Inflammatory macrophage treated with lipopolysaccharide for 1 hour (primary cell): ENCODE results near the gene RPA3.

ENCODE experiments used
- DNase-seq, 2 donors: peaks; one replicate each; pipeline ENCODE4 v3.0.0-alpha.2; 2020 to 2022

Gene RPA3

DNA sequence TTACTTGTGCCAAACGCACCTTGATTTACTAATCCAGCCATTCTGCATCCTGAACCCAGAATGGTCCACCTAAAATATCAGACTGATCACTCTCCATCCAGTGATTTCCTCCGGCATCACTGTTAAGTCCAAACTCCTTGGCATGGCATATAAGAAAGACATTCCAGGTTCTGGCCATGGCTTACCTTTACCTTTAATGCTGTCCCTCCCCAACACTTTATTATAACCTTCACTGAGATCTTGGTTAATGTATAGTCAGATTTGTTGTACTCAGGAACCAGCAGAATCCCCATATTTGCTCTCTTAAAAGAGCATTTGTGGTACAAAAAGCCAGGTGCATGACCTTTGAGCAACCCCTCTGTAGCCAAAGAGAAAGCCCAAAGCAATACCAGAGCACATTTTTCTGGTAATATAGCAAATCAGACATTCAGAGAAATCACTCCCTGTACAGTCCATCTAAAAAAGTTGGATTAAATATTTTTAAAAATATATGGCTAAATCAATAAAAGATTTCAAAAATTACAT lies 67.7 kb downstream of the RPA3 start:
- DNase-seq: no peak

DNA sequence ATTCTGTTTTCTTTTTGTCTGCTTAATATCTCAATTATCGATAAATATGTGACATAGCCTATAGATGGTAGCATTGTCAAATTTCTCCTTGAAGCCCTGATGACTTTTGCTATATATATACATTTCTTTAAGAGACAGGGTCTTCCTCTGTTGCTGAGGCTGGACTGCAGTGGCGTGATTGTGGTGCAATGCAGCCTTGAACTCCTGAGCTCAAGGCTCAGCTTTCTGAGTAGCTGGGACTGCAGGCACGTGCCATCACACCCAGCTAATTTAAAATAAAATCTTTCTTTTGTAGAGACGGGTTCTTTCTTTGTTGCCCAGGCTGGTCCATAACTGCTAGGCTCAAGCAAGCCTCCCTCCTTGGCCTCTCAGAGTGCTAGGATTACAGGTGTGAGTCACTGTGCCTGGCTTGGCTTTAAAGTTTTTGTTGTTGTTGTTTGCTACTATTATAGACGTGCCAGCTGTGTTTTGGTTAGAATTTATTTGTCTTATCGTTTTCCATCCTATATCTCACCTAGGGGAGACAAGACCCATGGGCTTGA lies 70.8 kb downstream of the RPA3 start:
- no peak for DNase-seq

DNA sequence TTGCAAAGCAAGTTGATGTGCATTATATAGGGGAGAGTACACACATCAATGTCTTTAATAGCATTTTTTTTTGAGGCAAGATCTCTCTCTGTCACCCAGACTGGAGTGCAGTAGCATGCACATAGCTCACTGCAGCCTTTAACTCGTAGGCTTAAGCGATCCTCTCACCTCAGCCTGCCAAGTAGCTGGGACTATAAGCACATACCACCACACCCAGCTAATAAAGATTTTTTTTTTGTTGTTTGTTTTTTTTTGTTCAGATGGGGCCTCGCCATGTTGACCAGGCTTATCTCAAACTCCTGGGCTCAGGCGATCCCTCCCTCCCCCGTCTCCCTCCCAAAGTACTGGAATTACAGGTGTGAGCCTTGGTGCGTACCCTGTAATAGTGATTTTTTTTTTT lies 76.3 kb downstream of the RPA3 start:
- DNase-seq: no peak

DNA sequence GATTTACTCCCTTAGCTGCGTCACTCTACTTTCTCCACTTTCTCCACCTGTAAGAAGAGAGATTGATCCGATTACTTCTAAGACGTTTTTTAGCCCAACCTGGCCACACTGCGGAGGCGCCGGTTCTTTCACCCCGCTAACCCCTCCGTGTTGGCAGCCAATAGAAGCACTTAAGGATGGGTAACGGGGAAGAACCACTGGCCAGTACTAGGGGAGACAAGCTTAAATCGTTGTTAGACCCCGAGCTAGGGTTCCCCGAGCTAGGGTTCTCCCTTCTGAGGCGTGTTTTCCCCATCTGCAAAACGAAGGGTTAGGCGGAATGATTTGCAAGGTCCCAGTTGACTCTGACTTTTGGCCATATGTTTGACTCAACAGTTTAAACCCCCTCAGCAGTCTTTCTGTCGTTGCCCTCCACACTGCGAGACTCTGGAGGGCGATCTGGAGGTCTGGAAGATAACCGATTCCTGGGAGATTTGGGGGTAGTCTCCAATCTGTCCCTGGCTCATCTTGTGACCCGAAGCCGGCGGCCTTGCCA lies 77.2 kb downstream of the RPA3 start:
- no peak for DNase-seq

DNA sequence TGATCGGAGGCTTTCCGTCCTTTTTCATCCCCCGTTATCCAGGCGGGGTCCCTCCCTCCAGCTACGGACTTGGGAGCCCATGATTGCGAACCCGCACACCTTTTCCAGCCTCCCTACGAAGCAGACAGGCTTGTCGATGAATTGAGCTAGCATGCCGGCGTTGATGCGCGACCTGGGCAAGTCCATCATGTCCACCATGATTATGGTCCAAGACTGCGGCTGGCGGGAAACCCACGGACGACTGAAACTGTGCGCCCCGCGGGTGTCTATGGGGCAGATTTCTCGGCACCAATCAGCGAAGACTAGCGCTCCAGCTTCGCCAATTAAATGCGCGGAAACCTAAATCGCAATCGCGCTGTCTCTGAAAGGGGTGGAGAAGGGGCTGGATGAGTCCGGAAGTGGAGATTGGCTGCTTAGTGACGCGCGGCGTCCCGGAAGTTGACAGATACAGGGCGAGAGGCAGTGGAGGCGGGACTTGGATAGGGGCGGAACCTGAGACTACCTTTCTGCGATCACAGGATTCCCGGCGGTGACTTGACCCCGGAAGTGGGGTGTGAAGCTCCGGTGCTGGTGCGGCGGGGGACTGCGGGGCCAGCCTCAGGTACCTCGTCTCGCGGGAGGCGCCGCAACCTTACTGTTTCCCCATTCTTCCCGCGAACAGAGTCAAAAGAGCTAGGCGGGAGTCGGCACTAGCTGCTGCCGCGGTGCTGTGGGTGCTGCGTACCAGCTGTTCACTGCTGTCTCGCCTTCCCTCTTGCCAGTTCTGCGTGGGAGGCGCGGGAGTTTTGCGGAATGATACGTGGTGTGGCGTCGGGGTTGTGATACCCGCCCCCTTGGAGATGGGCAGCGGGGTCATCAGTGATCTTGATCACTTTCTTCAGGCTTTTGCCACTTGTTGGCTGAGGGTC lies 77.9 kb downstream of the RPA3 start, which contains the start of gene UMAD1:
Gene UMAD1, plus strand, starts transcription at position 532 of the 908 bp plus-strand sequence. CDS start 32,620 bp downstream, outside the sequence.
- peak; percentile 98 to 99 for DNase-seq

DNA sequence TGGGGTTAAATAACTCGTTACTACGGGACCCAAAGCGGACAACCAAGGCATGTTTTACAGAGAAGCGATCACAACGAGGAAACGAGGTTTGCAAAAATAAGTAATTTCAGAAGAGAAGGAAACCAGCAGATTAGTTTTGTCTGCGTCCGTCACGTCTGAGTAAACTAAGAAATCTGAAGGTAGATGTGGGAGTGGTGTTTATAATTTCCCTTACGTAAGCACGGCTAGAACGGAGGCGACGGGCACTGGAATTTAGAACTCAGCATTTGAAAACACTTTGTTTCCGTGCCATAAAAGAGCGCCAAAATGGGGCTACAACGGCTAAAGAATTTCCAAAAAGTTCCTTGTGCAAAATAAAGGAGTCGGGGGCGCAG lies 78.6 kb downstream of the RPA3 start:
- DNase-seq: no peak

DNA sequence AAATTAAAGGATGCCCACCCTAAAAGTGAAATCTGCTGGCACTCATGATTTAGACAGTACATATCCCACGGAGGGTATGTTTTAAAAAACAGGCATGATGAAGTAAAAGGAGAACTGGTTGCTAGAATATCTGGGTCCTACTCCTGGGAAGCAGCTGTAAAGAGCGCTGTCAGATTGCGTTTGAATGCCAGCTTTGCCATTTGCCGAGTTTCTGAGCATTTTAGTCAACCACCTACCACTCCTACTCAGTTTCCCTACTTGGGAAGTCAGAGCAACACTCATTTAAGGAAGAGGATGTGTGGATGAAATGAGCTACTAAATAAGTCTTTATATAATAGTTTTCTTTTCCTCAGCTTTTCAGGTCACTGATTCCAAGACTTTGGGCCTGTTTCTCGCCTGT lies 79.0 kb downstream of the RPA3 start:
- no peak for DNase-seq

DNA sequence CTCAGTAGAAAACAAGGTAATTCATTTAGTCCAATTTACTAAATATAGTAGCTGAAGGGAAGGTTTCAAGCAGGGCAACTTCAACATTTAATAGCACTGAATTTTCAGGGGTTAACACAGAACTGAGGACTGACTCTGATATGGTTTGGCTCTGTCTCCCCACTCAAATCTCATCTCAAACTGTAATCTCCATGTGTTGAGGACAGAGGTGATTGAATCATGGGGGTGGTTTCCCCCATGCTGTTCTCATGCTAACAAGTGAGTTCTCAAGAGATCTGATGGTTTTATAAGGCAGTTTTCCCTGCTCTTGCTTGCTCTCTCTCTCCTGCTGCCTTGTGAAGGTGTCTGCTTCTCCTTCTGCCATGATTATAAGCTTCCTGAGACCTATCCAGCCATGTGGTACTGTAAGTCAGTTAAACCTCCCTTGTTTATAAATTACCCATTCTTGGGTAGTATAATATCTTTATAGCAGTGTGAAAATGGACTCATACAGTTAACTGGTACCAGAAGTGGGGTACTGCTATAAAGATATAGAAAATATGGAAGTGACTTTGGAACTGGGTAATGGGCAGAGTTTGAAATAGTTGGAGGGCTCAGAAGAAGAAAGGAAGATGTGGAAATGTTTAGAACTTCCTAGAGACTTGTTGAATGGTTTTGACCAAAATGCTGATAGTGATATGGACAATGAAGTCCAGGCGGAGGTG lies 87.6 kb downstream of the RPA3 start:
- no peak for DNase-seq

DNA sequence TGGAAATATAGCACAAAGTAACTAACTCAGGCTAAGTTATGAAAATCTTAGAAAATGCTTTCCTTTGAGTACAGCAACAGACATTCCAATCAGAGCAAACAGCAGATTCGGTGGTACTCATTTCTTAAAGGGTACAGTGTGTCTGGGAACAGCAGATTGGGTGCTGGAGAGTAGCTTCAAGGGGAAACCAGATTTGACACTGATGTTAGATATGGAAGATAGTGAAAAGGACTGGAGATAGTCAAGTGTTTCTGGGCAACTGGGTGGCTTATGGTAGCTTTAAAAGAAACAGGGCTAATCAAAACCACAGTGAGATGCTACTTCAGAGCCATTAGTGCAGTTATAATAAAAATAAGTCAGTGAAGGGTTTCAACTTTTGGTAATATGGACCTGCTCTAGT lies 89.9 kb downstream of the RPA3 start:
- DNase-seq: no peak

DNA sequence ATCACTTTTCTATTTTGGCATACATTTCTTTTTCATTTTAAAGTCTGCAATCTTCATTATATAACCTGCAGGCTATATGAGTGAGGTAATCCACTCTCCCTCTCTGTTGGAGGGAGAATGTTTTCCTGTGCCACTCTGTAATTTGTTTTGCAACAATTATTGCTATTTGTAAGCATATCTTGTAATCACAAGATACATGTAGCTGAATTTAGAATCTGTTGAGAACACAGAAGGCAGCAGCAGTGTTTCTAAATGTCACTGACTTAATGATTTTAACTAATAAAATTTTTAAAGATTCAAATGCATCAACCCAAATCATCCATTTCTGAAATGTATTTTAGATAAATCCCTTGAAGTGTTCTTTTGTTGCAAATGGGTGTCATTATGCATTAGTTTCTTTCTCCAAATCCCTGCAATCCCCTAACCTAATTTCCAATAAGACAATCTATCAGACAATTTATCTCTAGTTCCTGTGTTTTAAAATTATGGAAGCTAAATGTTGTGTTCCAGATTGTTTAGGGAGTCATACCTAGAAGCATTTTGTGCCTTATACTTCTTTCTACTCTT lies 97.7 kb downstream of the RPA3 start:
- no peak for DNase-seq

DNA sequence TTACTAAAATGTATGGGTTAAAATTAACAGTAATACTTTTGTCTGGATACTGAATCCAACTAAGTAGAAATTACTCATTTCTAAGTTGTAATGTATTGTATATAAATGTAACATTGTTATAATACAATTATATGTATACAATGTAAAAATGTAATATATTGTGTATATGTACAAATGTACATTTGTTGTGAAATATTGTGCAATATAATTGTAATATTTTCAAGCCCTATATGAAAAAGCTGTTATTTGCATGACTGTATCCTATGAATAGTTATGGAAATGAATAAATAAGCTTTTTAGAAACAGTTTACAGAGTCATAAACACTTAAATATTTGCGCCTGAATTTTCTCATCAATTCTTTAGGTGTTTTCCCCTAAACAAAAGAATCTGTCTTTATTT lies 98.2 kb downstream of the RPA3 start:
- DNase-seq: peak in 1 of 2 donors; percentile 4

DNA sequence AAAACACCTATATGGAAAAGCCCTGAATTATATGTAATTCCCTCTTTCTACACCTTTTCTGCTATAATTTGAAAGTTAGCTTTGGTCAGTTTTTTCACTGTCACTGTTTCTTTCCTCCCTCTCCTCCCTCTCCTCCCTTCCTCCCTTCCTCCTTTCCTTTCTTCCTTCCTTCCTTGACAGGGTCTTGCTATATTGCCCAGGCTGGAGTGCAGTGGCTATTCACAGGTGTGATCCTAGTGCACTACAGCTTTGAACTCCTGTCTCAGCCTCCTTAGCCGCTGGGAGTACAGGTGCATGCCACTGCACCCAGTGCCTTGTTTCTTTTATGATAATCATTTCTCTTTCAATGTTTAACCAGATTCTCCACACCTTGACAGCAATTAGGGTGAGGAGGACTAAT lies 100.0 kb downstream of the RPA3 start:
- DNase-seq: no peak

DNA sequence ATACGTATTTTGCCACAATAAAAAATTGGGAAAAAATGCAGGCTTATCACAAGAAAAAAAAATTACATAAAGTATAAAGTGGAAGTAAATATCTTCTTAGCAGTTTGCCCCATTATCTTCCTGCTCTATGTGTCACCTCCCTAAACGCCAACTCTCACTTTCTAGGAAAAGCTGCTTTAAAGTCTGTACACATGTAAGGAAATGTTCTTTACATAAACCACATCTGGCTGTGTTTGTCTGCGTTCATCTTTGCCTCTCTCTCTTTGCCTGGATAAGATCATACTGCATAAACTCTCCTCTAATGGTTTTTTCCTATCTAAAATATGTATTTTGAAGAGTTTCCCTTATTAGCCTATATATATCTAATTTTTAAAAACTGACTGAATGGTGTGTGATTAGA lies 100.9 kb downstream of the RPA3 start:
- DNase-seq: no peak

DNA sequence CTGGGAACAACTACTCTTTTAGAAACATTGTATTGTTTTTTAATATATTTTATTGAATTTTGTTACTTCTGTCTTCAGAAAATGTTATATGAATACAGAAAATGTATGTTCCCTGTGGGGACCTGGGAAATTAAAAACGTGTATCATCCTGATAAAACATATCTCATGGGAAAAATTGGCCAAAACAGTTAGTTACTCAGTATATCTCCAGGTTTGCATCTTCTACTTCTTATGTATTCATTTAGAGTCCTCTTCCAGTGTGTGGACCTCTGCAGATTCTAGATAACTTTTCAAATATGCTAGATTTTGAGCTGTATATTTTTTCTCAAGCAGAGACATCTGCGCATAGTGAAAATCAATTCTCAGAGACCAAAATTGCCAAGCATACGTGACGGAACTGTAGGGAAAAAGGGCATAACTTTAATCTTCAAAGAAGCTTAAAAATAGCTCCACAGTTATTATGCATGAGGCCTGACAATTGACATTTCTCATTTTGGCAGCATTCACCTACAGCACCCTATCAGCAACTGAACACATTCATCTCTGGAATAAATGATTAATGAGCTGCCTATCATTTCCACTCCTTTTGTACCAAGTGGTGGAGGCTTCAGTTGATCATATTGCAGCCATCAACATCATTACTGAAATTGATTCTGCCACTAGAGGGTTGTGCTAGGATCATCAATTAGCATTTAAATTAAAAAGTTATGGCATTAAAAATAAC lies 104.2 kb downstream of the RPA3 start:
- DNase-seq: no peak

DNA sequence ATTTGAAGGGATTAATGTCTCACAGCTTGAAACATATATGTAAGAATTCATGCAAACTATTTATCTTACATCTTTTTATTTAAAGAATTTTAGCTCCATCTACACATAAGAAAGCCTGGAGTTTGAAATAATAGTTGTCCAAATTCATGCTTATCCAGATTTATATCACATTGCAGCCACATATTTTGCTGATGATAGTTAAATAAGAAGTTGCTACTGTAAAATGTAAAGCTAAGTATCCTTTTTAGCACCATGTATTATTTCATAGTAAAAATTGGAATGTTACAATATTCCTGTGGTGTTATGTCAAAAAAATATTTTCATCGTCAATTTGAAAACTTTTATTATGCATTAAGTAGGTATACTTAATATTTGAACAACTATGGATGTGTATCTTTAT lies 105.2 kb downstream of the RPA3 start:
- no peak for DNase-seq

DNA sequence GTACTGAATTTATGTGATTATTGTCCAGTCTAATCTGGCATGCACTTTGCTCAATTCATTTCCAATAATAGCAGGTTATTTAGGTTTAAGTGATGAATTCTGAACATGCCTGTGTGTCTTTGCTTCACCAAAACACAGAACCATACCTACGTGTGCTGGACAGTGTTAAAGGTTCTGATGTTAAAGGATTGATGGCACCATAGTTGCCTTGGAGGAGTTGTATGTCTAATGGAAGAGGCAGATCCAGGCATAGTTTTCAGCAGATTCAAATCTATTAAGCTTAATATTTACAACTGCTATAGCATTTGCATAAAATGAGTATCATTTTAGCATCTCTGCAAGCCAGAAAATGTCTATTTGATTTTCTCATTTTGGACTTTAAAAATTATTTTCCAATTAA lies 105.9 kb downstream of the RPA3 start:
- DNase-seq: no peak

DNA sequence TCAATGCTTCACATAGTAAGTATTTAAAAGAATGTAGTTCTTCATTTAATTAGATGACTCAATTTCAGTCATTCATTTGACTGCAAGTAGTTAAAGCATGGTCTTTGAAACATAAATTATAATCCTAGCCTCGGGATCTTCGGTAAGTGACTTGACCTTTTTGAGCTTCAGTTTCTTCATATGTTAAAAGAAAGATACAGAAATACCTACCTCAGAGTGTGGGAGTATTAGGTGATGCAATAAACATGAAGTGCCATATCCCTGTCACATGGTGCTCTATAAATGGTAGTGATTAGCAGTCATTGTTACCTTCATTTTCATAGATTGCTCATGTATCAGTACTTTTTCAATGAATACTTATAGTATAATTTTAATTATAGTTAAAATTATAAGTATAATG lies 109.1 kb downstream of the RPA3 start:
- no peak for DNase-seq

DNA sequence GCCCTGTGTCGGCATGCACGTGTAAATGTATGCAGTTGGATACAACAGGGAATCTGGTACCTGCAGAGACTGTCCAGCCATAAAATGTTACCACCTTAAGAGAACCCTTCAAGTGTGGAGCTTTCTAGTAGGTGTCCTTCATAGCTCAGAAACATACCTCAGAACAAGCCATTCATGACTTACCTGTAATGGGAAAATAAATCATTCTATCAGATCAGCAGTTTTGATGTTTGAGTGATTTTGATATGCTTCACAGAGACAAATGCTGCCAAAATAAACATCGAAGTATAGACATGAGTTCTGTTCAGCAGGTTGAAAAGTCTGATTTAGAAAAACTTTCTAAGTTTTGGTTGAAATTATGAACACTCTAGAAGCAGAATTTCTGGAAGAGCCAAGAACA lies 111.4 kb downstream of the RPA3 start:
- DNase-seq: no peak

DNA sequence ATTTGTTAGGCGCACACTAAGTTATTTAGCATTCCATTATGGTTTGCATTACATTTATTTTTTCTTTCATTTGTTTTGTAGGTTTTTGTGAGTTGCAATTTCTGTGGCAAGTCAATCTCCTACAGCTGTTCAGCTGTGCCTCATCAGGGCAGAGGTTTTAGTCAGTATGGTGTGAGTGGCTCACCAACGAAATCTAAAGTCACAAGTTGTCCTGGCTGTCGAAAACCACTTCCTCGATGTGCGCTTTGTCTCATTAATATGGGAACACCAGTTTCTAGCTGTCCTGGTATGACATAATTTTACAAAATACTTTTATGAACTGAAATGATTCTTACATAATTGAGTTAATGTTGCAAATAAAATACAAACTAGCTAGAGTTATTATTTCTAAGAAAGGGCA lies 122.2 kb downstream of the RPA3 start:
- peak; percentile 59 to 85 for DNase-seq

DNA sequence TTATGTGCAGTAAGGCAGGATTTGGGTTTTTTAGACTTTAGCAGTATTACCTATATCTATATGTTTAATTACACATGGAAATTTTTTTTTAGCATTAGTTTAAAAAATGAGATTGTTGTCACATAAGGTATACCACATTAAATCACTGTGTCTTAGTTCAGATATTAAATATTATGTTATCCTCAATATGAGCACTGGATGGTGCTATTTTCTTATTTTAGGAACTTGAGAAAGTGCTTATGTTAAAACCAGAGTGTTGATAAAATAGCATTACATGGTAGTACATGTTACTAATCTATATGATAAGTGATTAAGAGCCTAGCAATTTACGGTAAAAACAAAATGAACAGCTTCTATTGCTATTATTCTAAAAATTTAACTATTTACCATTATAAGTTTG lies 123.0 kb downstream of the RPA3 start:
- DNase-seq: peak; percentile 43 to 61
